Spleen (tissue), 11 donors: ENCODE measurements around the gene CNOT2. TPM values are rescaled to one million over a fixed set of nuclear protein-coding genes. Genes with fewer than 3 reads are reported as not detected.

ENCODE experiments used
- DNase-seq: peaks from one replicate; pipeline ENCODE4 v3.0.0-alpha.2; 2020
- H3K27ac ChIP-seq, 8 donors: fragments of 200-600 bp; sonication (generic) in 7 of 8; 1 replicate in 4 of 8; 2 replicates in 4 of 8; pipeline versions ENCODE4 v1.5.0 to v1.8.0; 2016 to 2021; ENCODE audit warnings: inconsistent platforms in 4 of 8, mild to moderate bottlenecking in 4 of 8, moderate library complexity in 1 of 8
- H3K27me3 ChIP-seq, 7 donors: fragments of 200-600 bp; sonication (generic) in 6 of 7; replicated peaks in 1 of 7; 1 replicate in 4 of 7; 2 replicates in 3 of 7; pipeline versions ENCODE4 v1.5.0 to v1.8.0; 2016 to 2021; ENCODE audit warnings: inconsistent platforms in 3 of 7, mild to moderate bottlenecking in 1 of 7
- H3K36me3 ChIP-seq, 6 donors: fragments of 200-600 bp; sonication (generic) in 5 of 6; 1 replicate in 4 of 6; 2 replicates in 2 of 6; pipeline versions ENCODE4 v1.5.0 to v1.8.0; 2016 to 2021; ENCODE audit warnings: inconsistent platforms in 2 of 6
- H3K4me1 ChIP-seq, 6 donors: fragments of 200-600 bp; sonication (generic) in 5 of 6; 1 replicate in 3 of 6; 2 replicates in 3 of 6; pipeline versions ENCODE4 v1.5.0 to v1.8.0; 2016 to 2021; ENCODE audit warnings: inconsistent platforms in 3 of 6
- H3K4me3 ChIP-seq, 8 donors: fragments of 200-600 bp; sonication (generic) in 7 of 8; 1 replicate in 4 of 8; 2 replicates in 4 of 8; pipeline versions ENCODE4 v1.5.0 to v1.8.0; 2016 to 2021; ENCODE audit warnings: inconsistent platforms in 4 of 8, mild to moderate bottlenecking in 4 of 8, moderate library complexity in 2 of 8
- H3K9me3 ChIP-seq, 8 donors: fragments of 200-600 bp; sonication (generic) in 7 of 8; 1 replicate in 4 of 8; 2 replicates in 4 of 8; pipeline versions ENCODE4 v1.5.0 to v1.8.0; 2016 to 2021; ENCODE audit warnings: inconsistent platforms in 4 of 8
- CTCF ChIP-seq, 11 experiments: fragments of 200-600 bp in 7 of 11; fragments of 450-650 bp in 4 of 11; sonication (generic) in 4 of 11; IDR thresholded peaks in 8 of 11; conservative IDR thresholded peaks in 3 of 11; 1 replicate in 7 of 11; 2 replicates in 4 of 11; pipeline versions ENCODE4 v1.4.0 to v1.8.0; 2016 to 2021; ENCODE audit warnings: antibody characterized with exemption in 11 of 11, inconsistent platforms in 4 of 11, mild to moderate bottlenecking in 1 of 11
- POLR2A ChIP-seq, 3 donors: fragments of 450-650 bp; IDR thresholded peaks; one replicate each; pipeline ENCODE4 v1.5.1; 2017; ENCODE audit warnings: antibody characterized with exemption in 3 of 3, mild to moderate bottlenecking in 1 of 3
- POLR2AphosphoS5 ChIP-seq, 3 donors: sonication (generic); formaldehyde crosslinking; IDR thresholded peaks; one replicate each; pipeline ENCODE4 v1.5.1; 2017; ENCODE audit warnings: antibody characterized with exemption in 3 of 3
- WGBS, 5 donors: extraction: QIAGEN DNeasy Blood & Tissue Kit in 3 of 5; methylation state at CpG; one replicate each; pipeline versions ENCODE4 v1.1.5 to v1.1.7; 2013 to 2018; 5-methylcytosine and 5-hydroxymethylcytosine counted together
- intact Hi-C: fragments of 100-400 bp; cut with DNase I; formaldehyde crosslinking; loops from one replicate; pipeline ENCODE4 v1.15.0; 2023; ENCODE audit warnings: low total_unique reads
- polyA plus RNA-seq, 3 donors: library from polyadenylated mRNA; stranded (reverse); fragments of 200-250 nt; gene quantifications; one replicate each; pipeline ENCODE4 v1.2.1, GENCODE V29; 2013
- total RNA-seq, 7 donors: library from RNA; depleted of rRNA in 3 of 7; stranded (reverse); fragments of >200 nt in 3 of 7; fragmentation: NEBNext Ultra II Directional in 4 of 7; extraction: Animal tissue kit (Norgen Biotek cat#: 25700) in 4 of 7; gene quantifications; one replicate each; pipeline versions ENCODE4 v1.1.0 to v1.2.1, GENCODE V29; 2016 to 2021
- donor health status: healthy with polysubstance abuse.
- donor health status: DM: no; HTN: no; CAD: no; lungs with moderate emphysema.
- donor health status: DM: no; HTN: no; CAD: no.
- donor health status: Bipolar disorder and iron deficiency.
- donor health status: healthy.
- donor health status: DM: no; HTN: no; CAD: no.
- donor health status: DM: yes; HTN: yes; CAD: no.

Gene CNOT2
- total and polyA plus RNA-seq, 10 donors, result 27.4 to 212 (median 97.7) TPM

DNA sequence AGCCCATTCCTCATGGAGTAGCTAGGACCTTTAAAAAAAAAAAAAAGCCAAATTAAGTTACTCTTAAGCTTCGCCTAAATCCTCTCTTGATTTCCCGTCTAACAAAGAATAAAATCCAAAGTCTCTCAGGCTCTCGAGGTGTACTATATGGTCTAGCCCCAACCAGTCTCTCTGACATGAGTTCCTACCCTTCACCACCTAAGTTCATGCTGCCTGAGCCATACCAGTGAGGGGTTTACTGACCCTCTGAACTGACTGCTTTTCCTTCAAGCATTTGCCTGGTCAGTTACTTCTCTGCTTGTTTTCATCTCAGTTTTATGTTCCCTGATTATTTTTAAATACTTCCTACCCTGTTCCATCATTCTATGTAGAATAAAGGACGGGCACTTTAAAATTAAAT, 64.6 kb downstream of the CNOT2 start:
- Histone ChIP-seq H3K27me3 (no peaks in the 10 kb centered on the region), H3K27ac (no peak overlapping the region), H3K4me1 (peaks cover 0 to 26% (median 3%) of the 10 kb centered on the region in 6 donors), H3K4me3 (no peak overlapping the region), H3K9me3 (no peaks in the 10 kb centered on the region), H3K36me3 (peaks cover 0 to 31% (median 2%) of the 10 kb centered on the region in 6 donors)
- TF ChIP-seq POLR2A (IDR thresholded peaks at IDR 0.05) (no peak), POLR2AphosphoS5 (IDR thresholded peaks at IDR 0.05) (no peak)
- no peak for DNase-seq
- intact Hi-C loops, result no loop called here
- 92 to 97% (median 96%) methylated on average over 4 of the region's 4 CpGs for whole genome bisulfite sequencing, 5 donors

- DNase-seq, result no peak
- TF ChIP-seq POLR2AphosphoS5 (IDR thresholded peaks at IDR 0.05) (no peak), POLR2A (IDR thresholded peaks at IDR 0.05) (no peak), CTCF (IDR thresholded peaks at IDR 0.05 in 8 of 11, conservative IDR thresholded peaks at IDR 0.05 in 3 of 11) (no peak)
- intact Hi-C loops, result no loop called here
- peaks cover 0 to 26% (median 3%) of the 10 kb centered on the region in 6 donors for H3K4me1 ChIP-seq
- no peaks in the 10 kb centered on the region for H3K27me3 ChIP-seq
- no peak overlapping the region for H3K4me3 ChIP-seq
- H3K27ac ChIP-seq, result no peak overlapping the region
- H3K9me3 ChIP-seq, result no peaks in the 10 kb centered on the region
- peaks cover 0 to 27% (median 2%) of the 10 kb centered on the region in 6 donors for H3K36me3 ChIP-seq
- 90 to 97% (median 95%) methylated on average over 2 of the region's 2 CpGs for WGBS, 5 donors
Measured at GRCh38 chr12:70309348-70309747, 66.1 kb downstream of the CNOT2 start.

DNA sequence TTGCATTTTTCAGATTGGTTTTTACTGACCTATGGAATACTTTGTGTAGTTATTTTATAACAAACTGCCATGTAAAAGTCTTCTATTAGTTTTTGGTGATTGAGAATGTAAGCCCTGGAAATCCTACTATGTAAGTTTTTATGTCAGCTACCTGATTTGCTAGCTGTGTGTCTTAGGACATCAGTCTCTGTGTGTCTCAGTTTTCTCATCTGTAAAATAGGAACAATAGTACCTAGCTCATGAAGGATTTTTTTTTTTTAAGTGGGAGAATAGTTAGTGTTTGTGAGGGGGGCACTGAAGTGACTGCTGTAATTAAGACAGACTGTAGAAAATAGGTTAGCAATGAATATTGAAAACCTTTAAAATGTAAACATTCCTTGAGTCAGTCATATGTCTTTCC, 70.9 kb downstream of the CNOT2 start:
- Histone ChIP-seq H3K27ac (no peak overlapping the region), H3K36me3 (peaks cover 0 to 23% (median 2%) of the 10 kb centered on the region in 6 donors), H3K4me1 (peaks cover 3 to 54% (median 33%) of the 10 kb centered on the region in 6 donors), H3K9me3 (no peaks in the 10 kb centered on the region), H3K4me3 (no peak overlapping the region), H3K27me3 (no peaks in the 10 kb centered on the region)
- TF ChIP-seq CTCF (IDR thresholded peaks at IDR 0.05 in 8 of 11, conservative IDR thresholded peaks at IDR 0.05 in 3 of 11), result no peak
- no peak for TF ChIP-seq POLR2A (IDR thresholded peaks at IDR 0.05)
- no peak for TF ChIP-seq POLR2AphosphoS5 (IDR thresholded peaks at IDR 0.05)
- intact Hi-C loops, result no loop called here
- DNase-seq, result no peak

- Histone ChIP-seq H3K4me3 (no peak overlapping the region), H3K4me1 (peaks cover 3 to 58% (median 39%) of the 10 kb centered on the region in 6 donors), H3K36me3 (peaks cover 0 to 12% (median 0%) of the 10 kb centered on the region in 6 donors), H3K9me3 (no peaks in the 10 kb centered on the region), H3K27ac (peak overlapping the region in 4 of 8 donors; percentile 7 to 49 (median 12)), H3K27me3 (no peaks in the 10 kb centered on the region)
- DNase-seq, result no peak
- 25 to 43% (median 40%) methylated on average over 3 of the region's 3 CpGs for whole genome bisulfite sequencing, 5 donors
- TF ChIP-seq CTCF (IDR thresholded peaks at IDR 0.05 in 8 of 11, conservative IDR thresholded peaks at IDR 0.05 in 3 of 11), result no peak
- TF ChIP-seq POLR2A (IDR thresholded peaks at IDR 0.05), result no peak
- no peak for TF ChIP-seq POLR2AphosphoS5 (IDR thresholded peaks at IDR 0.05)
- intact Hi-C loops, result no loop called here
Measured at GRCh38 chr12:70317781-70318180, 74.5 kb downstream of the CNOT2 start.

DNA sequence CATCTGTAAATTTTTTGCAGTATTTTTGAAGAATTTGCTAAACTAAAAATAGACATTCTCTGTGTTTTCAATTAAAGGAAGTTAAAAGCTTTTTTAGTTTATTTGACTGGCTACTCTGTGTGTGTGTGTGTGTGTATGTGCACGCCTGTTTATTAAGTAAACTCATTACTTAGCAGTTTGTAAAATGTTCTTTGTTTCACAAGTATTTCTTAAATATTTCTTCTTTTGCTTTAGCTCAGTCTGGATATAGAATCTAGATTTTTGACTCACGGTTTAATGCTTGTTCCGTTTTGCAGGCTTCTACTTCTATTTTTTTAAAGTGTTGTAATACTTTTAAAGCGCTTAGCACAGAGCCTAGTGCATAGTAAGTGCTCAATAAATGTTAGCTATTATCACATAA, 76.4 kb downstream of the CNOT2 start:
- Histone ChIP-seq H3K9me3 (no peaks in the 10 kb centered on the region), H3K27ac (peak overlapping the region in 4 of 8 donors; percentile 10 to 50 (median 40)), H3K4me1 (peaks cover 3 to 56% (median 39%) of the 10 kb centered on the region in 6 donors), H3K27me3 (no peaks in the 10 kb centered on the region), H3K36me3 (peaks cover 0 to 25% (median 2%) of the 10 kb centered on the region in 6 donors), H3K4me3 (no peak overlapping the region)
- intact Hi-C loops, result no loop called here
- no peak for DNase-seq
- no peak for TF ChIP-seq POLR2AphosphoS5 (IDR thresholded peaks at IDR 0.05)
- no peak for TF ChIP-seq CTCF (IDR thresholded peaks at IDR 0.05 in 8 of 11, conservative IDR thresholded peaks at IDR 0.05 in 3 of 11)
- no peak for TF ChIP-seq POLR2A (IDR thresholded peaks at IDR 0.05)
- 63 to 80% (median 75%) methylated on average over 4 of the region's 4 CpGs for WGBS, 5 donors
